Lung (tissue), 12 donors: ENCODE measurements around the gene NPFFR2. TPM values are rescaled to one million over a fixed set of nuclear protein-coding genes. Genes with fewer than 3 reads are reported as not detected.
"Not testable (repeated sequence)": the region's sequence is repeated elsewhere in the genome, so short reads cannot be mapped to it uniquely, and the experiment has no call there.

Source experiments
- ATAC-seq: fragments of 200-7000 bp; cut with Tn5 transposase; one replicate; pipeline ENCODE4 v1.9.1; 2020; ENCODE audit warnings: moderate number of reproducible peaks; ENCODE audit not compliant: insufficient read depth, low FRiP score
- DNase-seq, 3 donors: peaks; one replicate each; pipeline ENCODE4 v3.0.0-alpha.2; 2013 to 2017
- H3K27ac ChIP-seq, 2 donors: one replicate each; pipeline ENCODE4 v1.5.1; 2013; ENCODE audit warnings: mild to moderate bottlenecking in 2 of 2, moderate library complexity in 2 of 2, control low read depth in 1 of 2, inconsistent platforms in 1 of 2, low read depth in 1 of 2, low read length in 1 of 2
- H3K27me3 ChIP-seq, 3 donors: one replicate each; pipeline ENCODE4 v1.5.1; 2013; ENCODE audit warnings: low read length in 2 of 3; ENCODE audit not compliant: control insufficient read depth in 3 of 3, insufficient read depth in 3 of 3
- H3K36me3 ChIP-seq, 4 donors: one replicate each; pipeline ENCODE4 v1.5.1; 2013; ENCODE audit warnings: low read length in 4 of 4, mild to moderate bottlenecking in 1 of 4, moderate library complexity in 1 of 4; ENCODE audit not compliant: control insufficient read depth in 4 of 4, insufficient read depth in 4 of 4
- H3K4me1 ChIP-seq, 5 donors: one replicate each; pipeline ENCODE4 v1.5.1; 2013; ENCODE audit warnings: low read length in 5 of 5, mild to moderate bottlenecking in 2 of 5, moderate library complexity in 1 of 5; ENCODE audit not compliant: control insufficient read depth in 5 of 5, insufficient read depth in 5 of 5
- H3K4me3 ChIP-seq: one replicate; pipeline ENCODE4 v1.5.1; 2013; ENCODE audit warnings: mild to moderate bottlenecking, control low read depth, moderate library complexity
- H3K9ac ChIP-seq, 2 donors: one replicate each; pipeline ENCODE4 v1.5.1; 2013; ENCODE audit warnings: low read length in 2 of 2, control low read depth in 1 of 2; ENCODE audit not compliant: insufficient read depth in 1 of 2
- H3K9me3 ChIP-seq, 4 donors: one replicate each; pipeline ENCODE4 v1.5.1; 2013; ENCODE audit warnings: low read length in 3 of 4, mild to moderate bottlenecking in 1 of 4, moderate library complexity in 1 of 4; ENCODE audit not compliant: control insufficient read depth in 4 of 4, insufficient read depth in 3 of 4
- CTCF ChIP-seq: IDR thresholded peaks from 2 replicates; pipeline ENCODE4 v1.5.1; 2012; ENCODE audit warnings: mild to moderate bottlenecking; ENCODE audit errors: control extremely low read depth, extremely low read depth
- WGBS, 2 donors: extraction: QIAGEN DNeasy Blood & Tissue Kit; methylation state at CpG; one replicate each; pipeline ENCODE4 v1.1.7; 2013; 5-methylcytosine and 5-hydroxymethylcytosine counted together
- polyA plus RNA-seq, 2 donors: library from polyadenylated mRNA; stranded (reverse); fragments of 200-250 nt; gene quantifications; one replicate each; pipeline ENCODE4 v1.2.1, GENCODE V29; 2013
- total RNA-seq, 2 donors: library from RNA; depleted of rRNA in 1 of 2; stranded (reverse); fragments of >200 nt in 1 of 2; gene quantifications; one replicate each; pipeline ENCODE4 v1.2.1, GENCODE V29; 2014 to 2021
- donor health status: control.
- donor health status: control.
- donor health status: Bipolar disorder and iron deficiency.
- donor health status: healthy.
- donor health status: DM: yes; HTN: yes; CAD: no.

Gene NPFFR2
- total and polyA plus RNA-seq, 4 donors = not detected

GRCh38 chr4:72152731-72153130, 120.9 kb downstream of the NPFFR2 start:
- H3K4me3 ChIP-seq = no peak overlapping the region
- no peak overlapping the region for H3K27ac ChIP-seq
- H3K9ac ChIP-seq = no peak overlapping the region
- H3K36me3 ChIP-seq = no peaks in the 10 kb centered on the region
- no peaks in the 10 kb centered on the region for H3K27me3 ChIP-seq
- ATAC-seq (no peak), DNase-seq (no peak)
- peaks cover 0 to 7% (median 0%) of the 10 kb centered on the region in 4 donors for H3K9me3 ChIP-seq
- no peak for TF ChIP-seq CTCF
- no peaks in the 10 kb centered on the region for H3K4me1 ChIP-seq

GRCh38 chr4:72153634-72154033, 121.8 kb downstream of the NPFFR2 start:
- 48 to 57% methylated on average over 8 of the region's 8 CpGs for WGBS, 2 donors
- H3K9ac ChIP-seq, H3K27ac ChIP-seq, H3K36me3 ChIP-seq, H3K4me3 ChIP-seq, DNase-seq, ATAC-seq, H3K27me3 ChIP-seq, H3K4me1 ChIP-seq, H3K9me3 ChIP-seq: not testable (repeated sequence)

GRCh38 chr4:72169285-72169684, 137.5 kb downstream of the NPFFR2 start:
- not testable (repeated sequence) for H3K9ac ChIP-seq, H3K9me3 ChIP-seq, H3K4me3 ChIP-seq, DNase-seq, H3K4me1 ChIP-seq, H3K27ac ChIP-seq, H3K27me3 ChIP-seq, ATAC-seq, H3K36me3 ChIP-seq
- WGBS, 2 donors = 91 to 94% methylated on average over 14 of the region's 14 CpGs

GRCh38 chr4:72169861-72170260, 138.1 kb downstream of the NPFFR2 start:
- ATAC-seq (no peak), DNase-seq (no peak)
- Histone ChIP-seq H3K27ac (no peak overlapping the region), H3K36me3 (no peaks in the 10 kb centered on the region), H3K4me3 (no peak overlapping the region), H3K27me3 (no peaks in the 10 kb centered on the region), H3K4me1 (no peaks in the 10 kb centered on the region), H3K9ac (no peak overlapping the region), H3K9me3 (no peaks in the 10 kb centered on the region)
- TF ChIP-seq CTCF = no peak
- WGBS, 2 donors = 86 to 87% methylated on average over 3 of the region's 3 CpGs

GRCh38 chr4:72171761-72172160, 140.0 kb downstream of the NPFFR2 start:
- Histone ChIP-seq H3K4me3 (no peak overlapping the region), H3K4me1 (no peaks in the 10 kb centered on the region), H3K27ac (no peak overlapping the region), H3K36me3 (no peaks in the 10 kb centered on the region), H3K9ac (no peak overlapping the region), H3K27me3 (no peaks in the 10 kb centered on the region), H3K9me3 (no peaks in the 10 kb centered on the region)
- DNase-seq = no peak
- no peak for TF ChIP-seq CTCF
- ATAC-seq = no peak
- 40 to 50% methylated on average over 1 of the region's 1 CpG for WGBS, 2 donors
